ENCODE measurements around the gene LIF.

- TF ChIP-seq CTCF (IDR thresholded peaks at IDR 0.05; ENCODE audit: poor library complexity): no peak
- TF ChIP-seq EZH2 (IDR thresholded peaks at IDR 0.05; ENCODE audit: borderline replicate concordance): no peak
Measured at GRCh38 chr22:30230787-30231461, 15.6 kb downstream of the LIF start.
